Activated CD4-positive, alpha-beta T cell treated with anti-CD3 and anti-CD28 coated beads for 4 hours (primary cell): ENCODE results near the gene FAM120B.

Experiments
- DNase-seq, 2 donors: peaks; one replicate each; pipeline ENCODE4 v3.0.0-alpha.2; 2020

FAM120B gene

GRCh38 chr6:170448751-170449630 lies 142.4 kb downstream of the FAM120B start:
- DNase-seq = no peak

- no peak for DNase-seq
These were observed 143.5 kb downstream of the FAM120B start for GRCh38 chr6:170449835-170450753.

- no peak for DNase-seq
These were observed 144.6 kb downstream of the FAM120B start for GRCh38 chr6:170450916-170451761.

- no peak for DNase-seq
These were observed 145.4 kb downstream of the FAM120B start for GRCh38 chr6:170451762-170452651.

GRCh38 chr6:170452767-170453545 lies 146.4 kb downstream of the FAM120B start:
- no peak for DNase-seq

GRCh38 chr6:170453586-170454511 lies 147.3 kb downstream of the FAM120B start:
- DNase-seq = no peak

GRCh38 chr6:170454512-170455285 lies 148.1 kb downstream of the FAM120B start:
- no peak for DNase-seq

GRCh38 chr6:170455335-170455979 lies 148.9 kb downstream of the FAM120B start:
- DNase-seq = no peak

GRCh38 chr6:170456334-170456733 lies 149.8 kb downstream of the FAM120B start:
- no peak for DNase-seq
